NCI-H2081 (cell line): ENCODE data around the gene ANKRD36C.
"Not testable (repeated sequence)": the region's sequence is repeated elsewhere in the genome, so short reads cannot be mapped to it uniquely, and the experiment has no call there.

Experiments
- DNase-seq, 2 experiments: peaks; one replicate each; lab custom pipeline; 2025; lab: John Stamatoyannopoulos, UW

The ANKRD36C gene

GRCh38 chr2:95991351-95992094 is at the start of gene ANKRD36C:
Gene ANKRD36C, minus strand, starts transcription at chr2:95991824. Its CDS starts 116 bp downstream, at chr2:95991708.
- DNase-seq, result not testable (repeated sequence)

- not testable (repeated sequence) for DNase-seq
These were observed 43.9 kb upstream of the ANKRD36C start for GRCh38 chr2:96035554-96035953.

GRCh38 chr2:96034792-96035191 is 43.2 kb upstream of the ANKRD36C start, which contains the start of gene GPAT2:
Gene GPAT2, minus strand, starts transcription at chr2:96034916. Its CDS starts 2,557 bp downstream, at chr2:96032359.
- not testable (repeated sequence) for DNase-seq

GRCh38 chr2:96033997-96034396 is 42.4 kb upstream of the ANKRD36C start:
- DNase-seq, result not testable (repeated sequence)

DNA sequence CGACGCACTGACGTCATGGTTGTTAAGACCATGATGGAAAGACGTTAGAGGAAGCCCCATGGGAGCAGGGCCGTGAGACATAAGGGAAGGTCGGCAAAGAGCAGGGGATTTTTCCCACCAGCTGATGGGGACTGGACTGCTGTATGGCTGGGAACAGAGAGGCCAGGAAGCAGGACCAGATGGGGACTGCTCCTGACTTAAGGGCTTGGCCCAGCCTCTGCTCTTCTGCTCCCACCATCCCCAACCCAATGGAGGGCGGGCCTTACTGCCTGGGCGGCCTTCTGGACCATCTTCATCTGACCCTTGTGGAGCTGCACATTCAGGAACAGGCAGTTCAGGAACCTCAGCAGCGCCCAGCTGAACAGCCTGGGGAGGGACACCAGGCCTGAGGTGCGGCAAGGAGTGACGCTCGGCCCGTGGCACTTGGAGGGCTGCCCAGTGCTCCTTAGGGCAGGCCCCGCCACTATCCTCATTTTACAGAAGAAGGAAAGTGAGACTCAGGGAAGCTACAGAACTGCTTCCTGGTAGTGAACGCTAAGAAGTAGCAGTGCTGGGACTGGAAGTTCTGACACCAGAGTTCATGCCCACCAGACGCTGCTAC is 36.2 kb upstream of the ANKRD36C start:
- DNase-seq, result not testable (repeated sequence)

- not testable (repeated sequence) for DNase-seq
These were observed 34.1 kb upstream of the ANKRD36C start for GRCh38 chr2:96025755-96026154.

- DNase-seq, result no peak
These were observed 33.5 kb upstream of the ANKRD36C start for GRCh38 chr2:96025194-96025492.

DNA sequence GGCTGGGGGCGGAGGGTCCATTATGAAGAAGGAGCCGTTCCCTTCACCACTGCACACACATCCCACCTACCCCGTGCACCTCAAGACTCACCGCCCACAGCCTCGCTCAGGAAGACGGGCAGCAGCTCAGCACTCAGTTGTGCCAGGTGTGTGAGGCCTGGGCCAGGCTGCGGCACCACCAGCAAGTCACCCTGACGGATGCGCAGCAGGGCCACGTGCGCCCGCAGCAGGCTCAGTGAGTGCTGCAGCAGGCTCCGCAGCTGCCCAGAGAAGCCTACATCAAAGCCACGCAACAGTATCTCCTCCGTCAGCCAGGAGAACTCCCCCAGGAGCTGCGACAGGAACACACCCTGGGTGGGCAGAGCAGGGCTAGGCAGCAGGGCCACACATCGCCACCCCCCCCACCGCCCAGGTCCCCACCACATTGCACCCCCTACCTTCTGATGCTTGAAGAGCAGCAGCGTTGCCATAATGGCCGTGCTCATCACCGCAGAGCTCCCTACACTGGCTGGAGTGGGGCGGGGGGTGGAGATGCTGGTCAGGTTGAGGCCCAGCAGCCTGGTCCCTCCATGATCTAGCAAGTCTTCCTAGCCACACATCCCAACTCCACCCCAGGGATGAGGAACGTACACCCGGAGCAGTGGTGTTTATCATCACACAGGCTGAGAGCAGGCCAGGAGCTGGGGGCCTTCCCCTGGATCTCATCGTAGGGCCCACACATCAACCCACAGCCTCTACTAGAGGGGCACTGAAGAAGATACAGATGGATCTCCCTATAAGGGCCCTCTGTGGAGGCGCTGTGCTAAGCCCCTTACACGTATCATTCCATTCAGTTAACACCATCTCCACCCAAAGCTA is 32.9 kb upstream of the ANKRD36C start:
- no peak for DNase-seq

DNA sequence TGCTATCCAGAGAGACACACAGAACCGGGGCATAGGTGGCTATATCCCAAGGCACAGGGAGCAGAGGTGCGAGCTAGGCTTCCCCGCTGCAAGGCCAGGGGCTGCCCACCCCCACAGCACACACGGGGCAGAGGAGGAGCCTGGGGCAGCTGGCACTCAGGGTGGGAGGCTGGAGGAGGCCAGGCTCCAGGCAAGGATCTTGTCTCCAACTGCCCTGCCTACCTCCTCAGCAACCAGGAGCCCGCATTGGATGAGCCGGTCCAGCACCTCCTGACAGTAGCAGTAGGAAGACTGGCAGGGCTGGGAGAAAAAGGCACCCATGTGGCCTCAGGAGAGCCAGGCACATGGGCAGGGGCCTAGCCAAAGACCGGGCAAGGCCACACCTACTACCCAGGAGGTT is 32.1 kb upstream of the ANKRD36C start:
- DNase-seq, result not testable (repeated sequence)

DNA sequence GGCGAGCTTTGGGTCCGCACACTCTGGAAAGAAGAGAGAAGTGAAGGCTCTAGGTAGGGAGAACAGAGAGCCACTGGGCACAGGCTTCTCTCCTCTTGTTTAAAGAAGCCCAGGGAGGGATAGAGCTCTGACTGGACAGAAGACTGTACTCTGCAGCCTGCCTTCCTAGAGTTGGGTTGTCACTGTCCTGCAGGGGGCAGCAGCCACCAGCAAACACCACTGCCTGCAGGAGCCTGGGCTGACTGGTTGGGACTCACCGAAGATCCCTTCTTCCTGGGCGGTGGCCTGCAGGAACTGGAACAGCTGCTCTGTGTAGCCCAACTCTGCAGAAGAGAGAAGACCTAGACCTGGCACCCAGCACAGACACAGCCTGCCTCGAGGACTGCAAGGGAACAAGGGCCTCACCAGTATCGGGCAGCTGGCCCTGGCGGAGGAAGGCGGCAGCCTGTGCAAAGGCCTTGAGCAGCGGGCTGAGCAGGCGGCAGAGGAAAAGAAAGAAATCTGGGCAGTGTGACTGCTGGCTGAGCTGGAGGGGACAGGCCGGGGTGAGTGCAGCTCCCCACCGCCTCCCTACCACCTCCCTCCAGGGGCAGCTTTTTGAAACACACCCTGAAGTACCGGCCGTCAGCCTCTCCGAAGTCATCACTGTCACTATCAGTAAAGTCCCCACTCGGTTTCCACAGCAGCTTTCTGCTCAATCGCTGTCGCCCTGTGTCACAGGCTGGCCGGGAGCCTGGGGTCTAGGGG is 31.2 kb upstream of the ANKRD36C start:
- DNase-seq, result not testable (repeated sequence)

- DNase-seq, result not testable (repeated sequence)
These were observed 30.5 kb upstream of the ANKRD36C start for GRCh38 chr2:96022126-96022525.

DNA sequence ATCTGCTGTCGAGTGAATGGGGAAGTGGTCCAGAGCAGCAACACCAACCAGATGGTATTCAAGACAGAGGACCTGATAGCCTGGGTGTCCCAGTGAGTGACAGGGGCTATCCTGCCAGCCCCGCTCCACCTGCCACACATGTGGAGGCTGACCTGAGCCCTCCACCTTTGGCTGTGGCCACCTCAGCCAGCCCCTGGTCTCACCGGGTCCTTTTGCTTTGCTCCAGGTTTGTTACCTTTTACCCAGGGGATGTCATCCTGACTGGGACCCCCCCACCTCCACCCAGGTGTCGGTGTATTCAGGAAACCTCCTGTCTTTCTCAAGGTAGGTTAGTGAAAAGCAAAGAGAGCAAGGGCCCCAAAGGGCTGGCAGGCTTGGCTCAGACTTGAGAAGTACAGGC is 29.5 kb upstream of the ANKRD36C start:
- DNase-seq, result not testable (repeated sequence)

- not testable (repeated sequence) for DNase-seq
These were observed 28.4 kb upstream of the ANKRD36C start for GRCh38 chr2:96019909-96020590.

DNA sequence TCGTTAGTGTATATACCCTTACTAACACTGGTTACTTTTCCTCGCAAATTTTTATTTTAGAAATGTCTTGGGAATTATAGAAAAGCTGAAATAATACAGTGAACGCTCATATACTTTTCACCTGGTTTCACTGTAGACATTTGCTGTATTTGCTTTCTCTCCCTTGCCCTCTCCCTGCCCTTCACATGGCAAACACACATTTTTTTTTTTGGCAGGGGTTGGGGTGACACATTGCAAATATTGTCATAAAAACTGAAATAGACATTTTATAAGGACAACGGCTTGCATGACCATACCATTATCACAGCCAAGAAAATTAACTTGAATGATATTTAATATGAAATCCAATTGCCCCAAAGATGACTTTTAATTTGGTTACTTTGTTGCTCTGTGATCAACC is 24.7 kb upstream of the ANKRD36C start:
- DNase-seq, result not testable (repeated sequence)

DNA sequence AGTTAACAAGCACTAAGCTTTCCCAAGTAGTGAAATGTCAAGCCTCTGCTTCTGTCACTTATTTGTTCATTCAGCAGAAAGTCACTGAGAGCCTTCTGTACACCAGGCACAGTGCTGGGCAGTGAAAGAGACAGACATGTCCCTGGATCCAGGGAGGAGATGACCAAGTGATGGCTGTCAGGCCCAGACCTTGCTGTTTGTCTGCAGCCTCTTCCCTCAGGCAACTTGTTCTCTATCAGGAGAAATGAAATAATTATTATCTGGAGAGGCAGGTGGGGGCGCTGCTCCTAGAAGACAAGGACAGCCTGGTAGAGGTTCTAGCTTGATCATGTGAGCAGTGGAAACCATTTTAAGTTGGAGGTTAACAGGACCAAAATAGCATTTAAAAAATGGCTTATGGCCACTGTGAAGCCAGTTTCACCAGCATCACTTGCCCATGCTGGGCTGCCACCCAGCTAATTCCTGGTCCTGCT is 21.2 kb upstream of the ANKRD36C start:
- not testable (repeated sequence) for DNase-seq

- DNase-seq, result not testable (repeated sequence)
These were observed 20.6 kb upstream of the ANKRD36C start for GRCh38 chr2:96012086-96012791.

GRCh38 chr2:96011129-96011455 is 19.5 kb upstream of the ANKRD36C start:
- DNase-seq, result not testable (repeated sequence)

- DNase-seq, result not testable (repeated sequence)
These were observed 18.9 kb upstream of the ANKRD36C start for GRCh38 chr2:96010320-96011128.

GRCh38 chr2:96009833-96010232 is 18.2 kb upstream of the ANKRD36C start:
- not testable (repeated sequence) for DNase-seq

DNA sequence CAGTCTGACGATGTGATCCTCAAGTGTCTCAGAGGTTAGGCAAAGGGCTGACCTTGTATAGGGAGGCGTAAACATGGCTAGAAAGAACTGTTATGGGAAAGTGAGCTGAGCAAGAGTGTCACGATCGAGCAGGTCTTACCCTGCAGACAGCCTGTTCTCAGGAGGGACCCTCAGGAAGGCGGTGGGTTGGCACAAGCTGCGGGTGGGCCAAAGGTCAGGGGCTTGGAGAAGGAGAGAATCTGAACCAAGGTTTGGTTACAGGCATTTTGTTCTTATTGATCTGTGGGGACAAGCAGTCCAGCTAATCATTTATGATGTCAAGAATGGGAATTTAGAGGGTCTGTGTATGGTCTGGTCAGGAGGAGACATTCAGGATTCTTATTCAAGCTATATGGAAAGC is 16.4 kb upstream of the ANKRD36C start:
- not testable (repeated sequence) for DNase-seq
